Erythroblast (primary cell): ENCODE results near the gene ESR1.

Experiments
- GATA1 ChIP-seq: IDR thresholded peaks from 2 replicates; pipeline ENCODE4 v1.6.1; 2011; ENCODE audit warnings: low read depth, mild to moderate bottlenecking, control low read depth, low read length, moderate library complexity
- POLR2A ChIP-seq: IDR thresholded peaks from 2 replicates; pipeline ENCODE4 v1.6.1; 2011; ENCODE audit warnings: mild to moderate bottlenecking, low read length

GRCh38 chr6:151784441-151785214, 22.9 kb upstream of the ESR1 start:
- TF ChIP-seq POLR2A (no peak), GATA1 (no peak)
